Endothelial cell of umbilical vein (primary cell): ENCODE data around the gene SURF1. TPM values are rescaled to one million over a fixed set of nuclear protein-coding genes. Genes with fewer than 3 reads are reported as not detected.

Experiments used
- BruUV-seq: library from RNA; stranded (reverse); fragments of 400-500 nt; replicated peaks from 2 replicates; lab custom pipeline; 2021; lab: Mats Ljungman, UMichigan
- CTCF ChIA-PET: fragments of 300-600, 350-600 bp; sonication (Branson Sonifier 250); formaldehyde crosslinking; loops from one replicate; lab custom pipeline; 2021; ENCODE audit warnings: antibody characterized with exemption, inconsistent platforms; lab: Charles Lee
- POLR2A ChIA-PET: fragments of 300-600, 350-600 bp; sonication (Branson Sonifier 250); formaldehyde crosslinking; loops from one replicate; lab custom pipeline; 2021; ENCODE audit warnings: antibody characterized with exemption, inconsistent platforms; lab: Charles Lee
- DNase-seq: peaks from one replicate; pipeline ENCODE4 v3.0.0-alpha.2; 2011; ENCODE audit warnings: low read depth, low spot score
- FAIRE-seq: peaks from 2 replicates; lab custom pipeline; 2011; peaks lifted over from hg19 to GRCh38; lab: Jason Lieb, UNC
- H2AFZ ChIP-seq: 2 replicates; pipeline ENCODE4 v1.6.0; 2012; ENCODE audit warnings: low read depth, low read length, control low read depth, inconsistent platforms
- H3K27ac ChIP-seq: 2 replicates; pipeline ENCODE4 v1.5.1; 2011; ENCODE audit warnings: low read depth, mild to moderate bottlenecking, control low read depth, low read length, moderate library complexity; ENCODE audit not compliant: insufficient read depth
- H3K27me3 ChIP-seq, 2 experiments: 2 replicates each; pipeline versions ENCODE4 v1.6.0 to v1.6.1; 2011; ENCODE audit warnings: low read length in 2 of 2, mixed read lengths in 1 of 2; ENCODE audit not compliant: control insufficient read depth in 2 of 2, insufficient read depth in 2 of 2
- H3K36me3 ChIP-seq, 2 experiments: 2 replicates in 1 of 2; 3 replicates in 1 of 2; pipeline ENCODE4 v1.5.1; 2011; ENCODE audit warnings: low read length in 2 of 2, mild to moderate bottlenecking in 1 of 2, moderate library complexity in 1 of 2; ENCODE audit not compliant: control insufficient read depth in 2 of 2, insufficient read depth in 2 of 2; ENCODE audit errors: extremely low read depth in 1 of 2
- H3K4me1 ChIP-seq: 3 replicates; pipeline ENCODE4 v1.5.1; 2011; ENCODE audit warnings: mild to moderate bottlenecking, low read length; ENCODE audit not compliant: control insufficient read depth, insufficient read depth; ENCODE audit errors: extremely low read depth
- H3K4me2 ChIP-seq: 2 replicates; pipeline ENCODE4 v1.6.1; 2011; ENCODE audit warnings: low read length, control low read depth, mixed read lengths; ENCODE audit not compliant: insufficient read depth
- H3K4me3 ChIP-seq, 3 experiments: fragments of 200-600 bp in 1 of 3; sonication (generic), shearing (Covaris generic) in 1 of 3; replicated peaks in 1 of 3; 2 replicates each; pipeline ENCODE4 v1.5.1; 2011 to 2016; ENCODE audit warnings: control low read depth in 3 of 3, low read length in 3 of 3, mild to moderate bottlenecking in 2 of 3, inconsistent platforms in 1 of 3, low read depth in 1 of 3, moderate library complexity in 1 of 3; ENCODE audit not compliant: insufficient read depth in 1 of 3
- H3K79me2 ChIP-seq: 2 replicates; pipeline ENCODE4 v1.6.0; 2012; ENCODE audit warnings: low read length, inconsistent platforms; ENCODE audit not compliant: control insufficient read depth, insufficient read depth
- H3K9ac ChIP-seq: replicated peaks from 2 replicates; pipeline ENCODE3; 2011; ENCODE audit warnings: low read length, control low read depth; ENCODE audit not compliant: insufficient read depth; ENCODE audit errors: extremely low read depth
- H3K9me1 ChIP-seq: replicated peaks from 3 replicates; pipeline ENCODE4 v1.6.0; 2011; ENCODE audit warnings: mild to moderate bottlenecking, low read length; ENCODE audit not compliant: control insufficient read depth, insufficient read depth; ENCODE audit errors: extremely low read depth
- H3K9me3 ChIP-seq: replicated peaks from 2 replicates; pipeline ENCODE4 v1.5.1; 2012; ENCODE audit warnings: low read length, inconsistent platforms; ENCODE audit not compliant: control insufficient read depth, insufficient read depth
- H4K20me1 ChIP-seq: replicated peaks from 2 replicates; pipeline ENCODE3; 2011; ENCODE audit warnings: mild to moderate bottlenecking, low read length; ENCODE audit not compliant: control insufficient read depth, insufficient read depth; ENCODE audit errors: extremely low read depth
- CTCF ChIP-seq, 2 donors: IDR thresholded peaks; 1 replicate in 1 of 2; 2 replicates in 1 of 2; pipeline ENCODE4 v1.5.1; 2011; ENCODE audit warnings: low read length in 2 of 2, mild to moderate bottlenecking in 2 of 2, moderate library complexity in 2 of 2, control low read depth in 1 of 2, inconsistent platforms in 1 of 2, low read depth in 1 of 2; ENCODE audit not compliant: insufficient read depth in 1 of 2; ENCODE audit errors: extremely low read depth in 1 of 2
- FOS ChIP-seq: IDR thresholded peaks from 2 replicates; pipeline ENCODE4 v1.6.1; 2011; ENCODE audit warnings: mild to moderate bottlenecking, low read length, moderate library complexity, borderline replicate concordance; ENCODE audit not compliant: insufficient read depth
- GATA2 ChIP-seq: IDR thresholded peaks from 2 replicates; pipeline ENCODE4 v1.7.0; 2011; ENCODE audit warnings: low read depth, mild to moderate bottlenecking, moderate library complexity, mixed read lengths, low read length; ENCODE audit not compliant: insufficient read length, insufficient read depth
- MAX ChIP-seq: IDR thresholded peaks from 2 replicates; pipeline ENCODE4 v1.6.1; 2011; ENCODE audit not compliant: insufficient read depth, insufficient read length
- dilution Hi-C: fragments of 300-500 bp; cut with MboI; formaldehyde crosslinking; loops from one replicate; pipeline ENCODE4 v1.15.0; 2019; ENCODE audit warnings: low sequenced_read_pairs; ENCODE audit not compliant: extremely low pct_ligation_motif_present
- intact Hi-C: fragments of 100-400 bp; cut with micrococcal nuclease; formaldehyde crosslinking; loops from one replicate; pipeline ENCODE4 v1.10.0; 2022
- polyA plus RNA-seq, 4 experiments: library from polyadenylated mRNA; depleted of rRNA in 3 of 4; stranded (reverse) in 3 of 4; unstranded in 1 of 4; fragments of >200 nt; gene quantifications; 2 replicates each; pipeline versions ENCODE4 v1.2.1 to v1.2.3, GENCODE V29; 2011 to 2012; ENCODE audit warnings: missing spikeins in 1 of 4
- total RNA-seq: library from RNA; stranded (reverse); gene quantifications from 2 replicates; pipeline ENCODE4 v1.2.3, GENCODE V29; 2021

The SURF1 gene
- total and polyA plus RNA-seq, 2 donors (not counting 3 experiments of a cell fraction or from before 2014, with no cell fraction given): 22.8 to 27.1 TPM

- Histone ChIP-seq H3K79me2 (peaks cover 15% of the 10 kb centered on the region), H3K27me3 (no peaks in the 10 kb centered on the region), H2AFZ (no peak overlapping the region), H3K27ac (no peak overlapping the region), H4K20me1 (no peaks in the 10 kb centered on the region), H3K9me3 (no peaks in the 10 kb centered on the region), H3K4me2 (no peak overlapping the region), H3K9me1 (no peaks in the 10 kb centered on the region), H3K36me3 (peaks cover 5 to 45% of the 10 kb centered on the region in 2 experiments), H3K4me1 (no peaks in the 10 kb centered on the region), H3K4me3 (no peak overlapping the region), H3K9ac (no peak overlapping the region)
- no TSS peak for BruUV-seq
- FAIRE-seq: no peak
- DNase-seq: no peak
- dilution Hi-C loops: no loop called here
- TF ChIP-seq CTCF (IDR thresholded peaks at IDR 0.05; ENCODE audit: extremely low read depth in 1 of 2, insufficient read depth in 1 of 2, low read depth in 1 of 2, low read length in 2 of 2): peak in 1 of 2 donors; percentile 35
- no peak for TF ChIP-seq MAX
- no peak for TF ChIP-seq GATA2
- no peak for TF ChIP-seq FOS
- POLR2A ChIA-PET: interaction anchor here (1.2 kb wide), 1 partner anchor 10 kb away, joined by 3 read pairs; no protein-coding TSS in a partner anchor
- CTCF ChIA-PET: interaction anchor here (1.4 to 2.2 kb wide), 3 partner anchors 13 to 156 kb away, joined by 5 to 12 read pairs (median 7); partner anchors contain the start of gene SURF1
- intact Hi-C loops: loop anchor here (1.0 kb wide), 1 partner anchor 65 kb away; no protein-coding TSS in a partner anchor
These were observed 13.7 kb downstream of the SURF1 start for GRCh38 chr9:133342570-133342969.
